ENCODE data around the gene TBCCD1. TPM values are rescaled to one million over a fixed set of nuclear protein-coding genes. Genes with fewer than 3 reads are reported as not detected.

Gene TBCCD1
- total RNA-seq, 4 donors from 2014 or later: 9.9 to 13.2 (median 11.5) TPM

DNA sequence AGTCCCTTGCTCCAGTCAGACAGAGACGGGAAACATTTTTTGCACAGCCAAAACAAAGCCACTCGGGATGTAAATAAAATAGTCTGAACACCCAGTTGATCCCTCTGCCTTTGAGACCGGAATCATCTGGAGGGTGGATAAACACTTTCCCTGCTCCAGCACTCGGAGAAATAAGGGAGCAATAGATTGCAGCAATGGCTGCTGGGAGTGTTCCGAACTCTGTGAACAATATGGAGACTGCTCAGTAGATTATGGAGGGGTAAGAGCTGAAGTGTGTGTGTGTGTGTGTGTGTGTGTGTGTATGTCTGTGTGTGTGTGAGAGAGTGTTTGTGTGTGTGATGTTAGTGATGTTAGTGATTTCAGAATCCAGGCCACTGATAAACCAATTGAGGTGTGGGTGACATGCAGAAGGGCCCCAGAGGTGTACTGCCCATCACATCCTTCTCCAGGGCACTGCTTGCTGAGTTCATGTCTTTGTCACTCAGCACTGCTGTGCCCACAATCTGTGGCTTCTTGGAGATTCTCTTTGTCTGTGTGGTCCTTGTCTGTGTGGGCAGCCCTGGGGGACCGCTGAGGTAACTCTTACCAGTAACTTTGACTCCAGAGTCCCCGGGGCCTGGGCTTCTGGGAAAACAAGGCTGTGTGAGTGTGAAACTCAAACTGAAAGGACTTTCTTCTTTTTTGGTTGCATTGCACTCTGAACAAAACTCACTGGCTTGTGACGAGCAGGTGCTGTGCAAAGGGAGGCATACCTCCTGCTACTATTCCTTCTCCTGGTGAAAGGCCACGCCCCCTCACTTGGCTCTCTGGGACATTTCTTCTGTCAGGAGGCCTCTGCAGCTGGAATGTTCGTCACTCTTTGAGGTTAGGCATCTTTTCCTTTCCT lies 45.9 kb downstream of the TBCCD1 start:
- TF ChIP-seq POLR2A (IDR thresholded peaks at IDR 0.05; ENCODE audit: low read depth) (no peak), POLR2AphosphoS5 (IDR thresholded peaks at IDR 0.05) (no peak), EP300 (IDR thresholded peaks at IDR 0.05) (no peak)
- TF ChIP-seq, protein P1, sequence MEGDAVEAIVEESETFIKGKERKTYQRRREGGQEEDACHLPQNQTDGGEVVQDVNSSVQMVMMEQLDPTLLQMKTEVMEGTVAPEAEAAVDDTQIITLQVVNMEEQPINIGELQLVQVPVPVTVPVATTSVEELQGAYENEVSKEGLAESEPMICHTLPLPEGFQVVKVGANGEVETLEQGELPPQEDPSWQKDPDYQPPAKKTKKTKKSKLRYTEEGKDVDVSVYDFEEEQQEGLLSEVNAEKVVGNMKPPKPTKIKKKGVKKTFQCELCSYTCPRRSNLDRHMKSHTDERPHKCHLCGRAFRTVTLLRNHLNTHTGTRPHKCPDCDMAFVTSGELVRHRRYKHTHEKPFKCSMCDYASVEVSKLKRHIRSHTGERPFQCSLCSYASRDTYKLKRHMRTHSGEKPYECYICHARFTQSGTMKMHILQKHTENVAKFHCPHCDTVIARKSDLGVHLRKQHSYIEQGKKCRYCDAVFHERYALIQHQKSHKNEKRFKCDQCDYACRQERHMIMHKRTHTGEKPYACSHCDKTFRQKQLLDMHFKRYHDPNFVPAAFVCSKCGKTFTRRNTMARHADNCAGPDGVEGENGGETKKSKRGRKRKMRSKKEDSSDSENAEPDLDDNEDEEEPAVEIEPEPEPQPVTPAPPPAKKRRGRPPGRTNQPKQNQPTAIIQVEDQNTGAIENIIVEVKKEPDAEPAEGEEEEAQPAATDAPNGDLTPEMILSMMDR (IDR thresholded peaks at IDR 0.05): no peak
- no peak overlapping the region for H3K27ac ChIP-seq (replicated peaks in 1 of 4)
- peaks cover 0 to 6% (median 0%) of the 10 kb centered on the region in 4 donors for H3K9me3 ChIP-seq
- H3K27me3 ChIP-seq: no peaks in the 10 kb centered on the region
- H3K36me3 ChIP-seq: no peaks in the 10 kb centered on the region
- WGBS: 73% methylated on average over 10 of the region's 10 CpGs
- H3K4me3 ChIP-seq: no peak overlapping the region
- no peaks in the 10 kb centered on the region for H3K4me1 ChIP-seq
- intact Hi-C loops (cut with DNase I): no loop called here
- peak; percentile 86 for DNase-seq (ENCODE audit: extremely low spot score)

DNA sequence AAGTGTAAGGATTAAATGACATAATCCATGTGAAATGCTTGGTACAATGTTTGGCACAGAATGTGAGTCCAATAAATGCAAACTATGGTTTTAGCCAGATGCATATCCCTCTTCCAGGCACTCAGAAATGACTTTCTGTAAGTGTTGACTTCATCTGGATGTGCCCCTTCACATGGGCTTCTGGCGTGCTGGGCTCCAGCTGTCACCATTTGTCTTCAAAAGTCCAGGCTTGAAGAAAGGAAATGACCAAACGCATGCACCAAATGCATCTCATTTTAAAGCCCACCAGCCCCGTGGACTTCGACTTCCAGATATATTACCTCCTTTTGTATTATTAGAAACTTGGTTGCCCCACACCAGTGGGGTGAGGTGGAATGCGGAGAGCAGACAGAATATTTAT lies 46.7 kb downstream of the TBCCD1 start:
- TF ChIP-seq POLR2AphosphoS5 (IDR thresholded peaks at IDR 0.05) (no peak), POLR2A (IDR thresholded peaks at IDR 0.05; ENCODE audit: low read depth) (no peak)
- TF ChIP-seq, protein P1 (IDR thresholded peaks at IDR 0.05): no peak
- DNase-seq (ENCODE audit: extremely low spot score): no peak
- H3K4me3 ChIP-seq: no peak overlapping the region
- H3K27ac ChIP-seq (replicated peaks in 1 of 4): no peak overlapping the region
- 75% methylated on average over 5 of the region's 5 CpGs for WGBS
- no peaks in the 10 kb centered on the region for H3K4me1 ChIP-seq
- no peaks in the 10 kb centered on the region for H3K36me3 ChIP-seq
- intact Hi-C loops (cut with DNase I): no loop called here
- H3K9me3 ChIP-seq: peaks cover 0 to 6% (median 0%) of the 10 kb centered on the region in 4 donors
- H3K27me3 ChIP-seq: no peaks in the 10 kb centered on the region

DNA sequence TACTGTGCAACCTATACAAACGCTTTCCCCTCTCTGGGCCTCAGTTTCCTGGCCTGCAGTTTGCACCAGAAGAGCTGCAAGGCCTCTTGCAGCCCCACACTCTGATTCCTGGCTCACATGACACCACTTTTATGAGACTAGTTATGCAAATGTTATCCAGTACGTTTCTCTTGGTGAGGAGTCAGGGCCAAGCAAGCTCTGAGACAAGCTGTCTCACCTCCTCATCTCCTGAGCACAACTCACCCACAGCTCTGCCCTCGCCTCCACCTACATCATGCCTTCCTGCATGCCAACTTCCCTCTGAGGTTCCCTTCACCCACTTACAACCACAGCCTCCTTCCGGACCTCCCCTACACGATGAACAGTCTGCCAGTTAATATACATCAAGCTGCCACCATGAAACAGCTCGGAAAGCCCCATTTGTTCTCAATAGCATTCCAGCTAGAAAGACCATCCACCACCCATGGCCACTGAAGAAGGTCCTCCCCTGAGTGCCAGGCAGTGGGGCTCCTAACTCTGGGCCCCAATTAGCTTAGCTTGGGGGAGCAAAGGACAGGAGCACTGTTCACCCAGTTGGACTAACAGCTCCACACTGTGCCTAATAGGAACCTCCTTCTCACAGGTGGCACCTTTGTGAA lies 48.0 kb downstream of the TBCCD1 start:
- intact Hi-C loops (cut with DNase I): no loop called here

DNA sequence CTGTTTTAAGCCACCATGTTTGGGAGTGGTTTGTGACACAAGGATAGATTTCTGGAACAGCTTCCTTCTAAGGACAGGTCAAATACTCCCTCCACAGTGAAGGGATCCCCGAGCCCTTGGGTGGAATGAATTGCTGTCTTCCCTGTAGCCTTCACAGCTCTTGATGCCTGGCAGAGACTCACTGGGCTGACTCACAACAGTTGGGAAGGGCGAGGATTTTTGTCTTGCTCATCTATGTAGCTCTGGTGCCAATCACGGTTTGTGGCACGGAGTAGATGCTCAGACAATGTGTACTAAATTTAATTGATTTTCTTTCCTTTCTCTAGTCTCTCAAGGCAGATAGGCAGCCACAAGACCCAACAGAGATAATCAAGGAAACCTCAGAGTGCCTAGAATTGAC lies 49.9 kb downstream of the TBCCD1 start:
- no peak for TF ChIP-seq POLR2A (IDR thresholded peaks at IDR 0.05; ENCODE audit: low read depth)
- no peak for TF ChIP-seq POLR2AphosphoS5 (IDR thresholded peaks at IDR 0.05)
- TF ChIP-seq, protein P1 (IDR thresholded peaks at IDR 0.05): no peak
- no peak for TF ChIP-seq EP300 (IDR thresholded peaks at IDR 0.05)
- Histone ChIP-seq H3K36me3 (no peaks in the 10 kb centered on the region), H3K27me3 (no peaks in the 10 kb centered on the region), H3K4me3 (no peak overlapping the region), H3K9me3 (peaks cover 0 to 6% (median 0%) of the 10 kb centered on the region in 4 donors), H3K27ac (replicated peaks in 1 of 4) (no peak overlapping the region), H3K4me1 (no peaks in the 10 kb centered on the region)
- whole genome bisulfite sequencing: 87% methylated on average over 4 of the region's 4 CpGs
- intact Hi-C loops (cut with DNase I): no loop called here
- no peak for DNase-seq (ENCODE audit: extremely low spot score)

More for the DNA sequence above, 48.0 kb downstream of the TBCCD1 start:
- WGBS: 71% methylated on average over 6 of the region's 6 CpGs
- H3K9me3 ChIP-seq: peaks cover 0 to 6% (median 0%) of the 10 kb centered on the region in 4 donors
- H3K27ac ChIP-seq (replicated peaks in 1 of 4): no peak overlapping the region
- no peaks in the 10 kb centered on the region for H3K4me1 ChIP-seq
- no peaks in the 10 kb centered on the region for H3K36me3 ChIP-seq
- no peak for TF ChIP-seq POLR2A (IDR thresholded peaks at IDR 0.05; ENCODE audit: low read depth)
- TF ChIP-seq, protein P1 (IDR thresholded peaks at IDR 0.05): no peak
- no peak for TF ChIP-seq POLR2AphosphoS5 (IDR thresholded peaks at IDR 0.05)
- TF ChIP-seq EP300 (IDR thresholded peaks at IDR 0.05): no peak
- no peaks in the 10 kb centered on the region for H3K27me3 ChIP-seq
- no peak for DNase-seq (ENCODE audit: extremely low spot score)
- no peak overlapping the region for H3K4me3 ChIP-seq

Measured in esophagus muscularis mucosa (tissue), 4 donors.